Measurements from ENCODE around the gene R3HDM2.

R3HDM2 gene

DNA sequence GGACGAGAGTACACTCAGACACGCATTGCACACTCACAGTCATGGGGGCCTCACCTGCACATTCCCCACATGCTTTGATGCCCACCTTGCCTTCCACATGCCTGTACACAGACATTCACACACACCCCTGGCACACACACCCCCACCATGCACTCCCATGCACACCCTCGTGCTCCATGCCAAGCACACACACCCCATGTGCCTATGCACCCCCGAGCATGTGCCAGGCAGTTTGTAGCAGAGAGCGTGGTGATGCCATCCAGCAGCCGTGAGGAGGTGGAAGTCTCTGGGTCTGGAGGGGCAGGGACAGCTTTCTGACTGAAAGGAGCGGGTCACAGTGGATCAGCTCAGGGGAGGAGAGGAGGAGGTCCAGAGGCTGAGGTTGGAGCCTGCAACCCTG lies 224.9 kb downstream of the R3HDM2 start:
- no peak for DNase-seq (ENCODE audit: low read depth)
- H3K4me3 ChIP-seq (ENCODE audit: low read depth, low read length): no peak overlapping the region
- TF ChIP-seq, protein P1, sequence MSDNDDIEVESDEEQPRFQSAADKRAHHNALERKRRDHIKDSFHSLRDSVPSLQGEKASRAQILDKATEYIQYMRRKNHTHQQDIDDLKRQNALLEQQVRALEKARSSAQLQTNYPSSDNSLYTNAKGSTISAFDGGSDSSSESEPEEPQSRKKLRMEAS (IDR thresholded peaks at IDR 0.05; ENCODE audit: low read depth, low read length): no peak
- no peak for TF ChIP-seq POLR2A (IDR thresholded peaks at IDR 0.05; ENCODE audit: extremely low read depth, insufficient read length)
- TF ChIP-seq MYC (IDR thresholded peaks at IDR 0.05; ENCODE audit: low read depth, low read length): no peak

DNA sequence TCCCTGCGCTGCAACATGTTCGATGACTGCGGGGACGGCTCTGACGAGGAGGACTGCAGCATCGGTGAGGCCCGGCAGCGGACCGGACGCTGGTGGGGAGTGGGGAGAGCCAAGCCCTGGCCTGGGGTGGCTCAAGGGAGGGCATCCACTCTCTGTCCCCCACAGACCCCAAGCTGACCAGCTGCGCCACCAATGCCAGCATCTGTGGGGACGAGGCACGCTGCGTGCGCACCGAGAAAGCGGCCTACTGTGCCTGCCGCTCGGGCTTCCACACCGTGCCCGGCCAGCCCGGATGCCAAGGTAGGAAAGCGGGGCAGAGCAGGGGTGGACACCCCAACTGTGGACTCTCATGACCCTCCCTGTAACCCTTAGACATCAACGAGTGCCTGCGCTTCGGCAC lies 225.7 kb downstream of the R3HDM2 start:
- TF ChIP-seq, protein P2, sequence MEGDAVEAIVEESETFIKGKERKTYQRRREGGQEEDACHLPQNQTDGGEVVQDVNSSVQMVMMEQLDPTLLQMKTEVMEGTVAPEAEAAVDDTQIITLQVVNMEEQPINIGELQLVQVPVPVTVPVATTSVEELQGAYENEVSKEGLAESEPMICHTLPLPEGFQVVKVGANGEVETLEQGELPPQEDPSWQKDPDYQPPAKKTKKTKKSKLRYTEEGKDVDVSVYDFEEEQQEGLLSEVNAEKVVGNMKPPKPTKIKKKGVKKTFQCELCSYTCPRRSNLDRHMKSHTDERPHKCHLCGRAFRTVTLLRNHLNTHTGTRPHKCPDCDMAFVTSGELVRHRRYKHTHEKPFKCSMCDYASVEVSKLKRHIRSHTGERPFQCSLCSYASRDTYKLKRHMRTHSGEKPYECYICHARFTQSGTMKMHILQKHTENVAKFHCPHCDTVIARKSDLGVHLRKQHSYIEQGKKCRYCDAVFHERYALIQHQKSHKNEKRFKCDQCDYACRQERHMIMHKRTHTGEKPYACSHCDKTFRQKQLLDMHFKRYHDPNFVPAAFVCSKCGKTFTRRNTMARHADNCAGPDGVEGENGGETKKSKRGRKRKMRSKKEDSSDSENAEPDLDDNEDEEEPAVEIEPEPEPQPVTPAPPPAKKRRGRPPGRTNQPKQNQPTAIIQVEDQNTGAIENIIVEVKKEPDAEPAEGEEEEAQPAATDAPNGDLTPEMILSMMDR (IDR thresholded peaks at IDR 0.05; ENCODE audit: low read depth, low read length): no peak
- TF ChIP-seq POLR2A (IDR thresholded peaks at IDR 0.05; ENCODE audit: extremely low read depth, insufficient read length) (no peak), MYC (IDR thresholded peaks at IDR 0.05; ENCODE audit: low read depth, low read length) (no peak)
- TF ChIP-seq, protein P1 (IDR thresholded peaks at IDR 0.05; ENCODE audit: low read depth, low read length): no peak
- DNase-seq (ENCODE audit: low read depth): no peak
- H3K4me3 ChIP-seq (ENCODE audit: low read depth, low read length): no peak overlapping the region

DNA sequence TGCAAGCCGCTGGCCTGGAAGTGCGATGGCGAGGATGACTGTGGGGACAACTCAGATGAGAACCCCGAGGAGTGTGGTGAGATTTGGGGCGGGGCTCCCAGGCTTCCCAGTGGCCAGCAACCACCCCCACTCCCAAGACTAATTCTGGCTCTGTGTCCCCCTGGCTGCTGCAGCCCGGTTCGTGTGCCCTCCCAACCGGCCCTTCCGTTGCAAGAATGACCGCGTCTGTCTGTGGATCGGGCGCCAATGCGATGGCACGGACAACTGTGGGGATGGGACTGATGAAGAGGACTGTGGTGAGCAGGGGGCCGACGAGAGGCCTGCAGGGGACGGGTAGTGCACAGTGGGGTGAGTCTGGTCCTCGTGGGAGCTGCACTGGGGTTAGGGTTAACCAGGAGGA lies 226.4 kb downstream of the R3HDM2 start:
- TF ChIP-seq, protein P1 (IDR thresholded peaks at IDR 0.05; ENCODE audit: low read depth, low read length): no peak
- DNase-seq (ENCODE audit: low read depth): no peak
- H3K4me3 ChIP-seq (ENCODE audit: low read depth, low read length): no peak overlapping the region

DNA sequence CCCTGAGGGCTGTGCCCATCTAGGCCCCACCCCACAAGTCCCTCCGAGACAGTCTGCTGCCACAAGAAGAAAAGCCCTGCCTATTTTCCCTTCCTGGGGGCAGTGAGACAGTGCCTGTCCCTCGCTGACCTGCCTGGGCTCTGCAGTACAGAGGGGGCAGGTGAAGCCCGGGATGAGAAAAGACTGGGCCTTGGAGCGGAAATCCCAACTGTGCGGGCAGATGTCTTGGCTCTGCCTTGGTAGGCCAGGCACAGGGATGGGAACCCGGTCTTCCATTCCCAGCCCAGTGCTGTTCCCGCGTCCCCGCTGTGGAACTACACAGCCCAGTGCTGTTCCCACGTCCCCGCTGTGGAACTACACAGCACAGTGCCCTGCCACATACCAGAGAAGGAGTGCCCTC lies 227.1 kb downstream of the R3HDM2 start:
- no peak for DNase-seq (ENCODE audit: low read depth)
- no peak overlapping the region for H3K4me3 ChIP-seq (ENCODE audit: low read depth, low read length)
- TF ChIP-seq, protein P2 (IDR thresholded peaks at IDR 0.05; ENCODE audit: low read depth, low read length): no peak
- no peak for TF ChIP-seq MYC (IDR thresholded peaks at IDR 0.05; ENCODE audit: low read depth, low read length)
- TF ChIP-seq POLR2A (IDR thresholded peaks at IDR 0.05; ENCODE audit: extremely low read depth, insufficient read length): no peak
- TF ChIP-seq, protein P1 (IDR thresholded peaks at IDR 0.05; ENCODE audit: low read depth, low read length): no peak
